22Rv1 (cell line): ENCODE data around the gene EXD3.

Experiments
- CTCF ChIP-seq: fragments of 450-650 bp; IDR thresholded peaks from 2 replicates; pipeline ENCODE4 v1.5.1; 2017; ENCODE audit warnings: mild to moderate bottlenecking
- ZFX ChIP-seq: fragments of 450-650 bp; IDR thresholded peaks from 2 replicates; pipeline ENCODE4 v1.6.1; 2017; ENCODE audit warnings: antibody characterized with exemption, borderline replicate concordance

GRCh38 chr9:137407590-137408300 lies 15.2 kb downstream of the EXD3 start:
- no peak for TF ChIP-seq CTCF
- TF ChIP-seq ZFX: no peak
